Neutrophil (primary cell): ENCODE measurements around the gene CKMT2.

ENCODE experiments used
- H3K27ac ChIP-seq: fragments of 200-600 bp; sonication (generic); 2 replicates; pipeline ENCODE4 v1.5.1; 2016; ENCODE audit warnings: mild to moderate bottlenecking, moderate library complexity
- H3K27me3 ChIP-seq: fragments of 200-600 bp; sonication (generic); 2 replicates; pipeline ENCODE4 v1.6.0; 2016; ENCODE audit warnings: mild to moderate bottlenecking
- H3K36me3 ChIP-seq: fragments of 200-600 bp; sonication (generic); 2 replicates; pipeline ENCODE4 v1.5.1; 2017
- H3K4me1 ChIP-seq, 2 experiments: fragments of 200-600 bp in 1 of 2; sonication (generic) in 1 of 2; 1 replicate in 1 of 2; 2 replicates in 1 of 2; pipeline versions ENCODE4 v1.5.1 to v1.6.1; 2013 to 2016; ENCODE audit warnings: low read depth in 1 of 2, low read length in 1 of 2, mild to moderate bottlenecking in 1 of 2, moderate library complexity in 1 of 2; ENCODE audit not compliant: control insufficient read depth in 1 of 2, insufficient read depth in 1 of 2
- H3K4me3 ChIP-seq, 2 experiments: fragments of 200-600 bp in 1 of 2; sonication (generic) in 1 of 2; 1 replicate in 1 of 2; 2 replicates in 1 of 2; pipeline ENCODE4 v1.5.1; 2013 to 2016; ENCODE audit warnings: low read depth in 1 of 2, low read length in 1 of 2, mild to moderate bottlenecking in 1 of 2, moderate library complexity in 1 of 2
- H3K9me3 ChIP-seq: fragments of 200-600 bp; sonication (generic); 2 replicates; pipeline ENCODE4 v1.5.1; 2016
- CTCF ChIP-seq: fragments of 200-600 bp; sonication (generic); IDR thresholded peaks from 2 replicates; pipeline ENCODE4 v1.5.1; 2016; ENCODE audit warnings: antibody characterized with exemption

Gene CKMT2

GRCh38 chr5:81202655-81203054 is 30.5 kb upstream of the CKMT2 start:
- peaks cover 4% of the 10 kb centered on the region for H3K27me3 ChIP-seq
- no peak for TF ChIP-seq CTCF

GRCh38 chr5:81203729-81204128 is 29.4 kb upstream of the CKMT2 start:
- no peak overlapping the region for H3K27ac ChIP-seq
- H3K4me3 ChIP-seq, result no peak overlapping the region
- H3K4me1 ChIP-seq, result no peaks in the 10 kb centered on the region
- no peak for TF ChIP-seq CTCF
- H3K36me3 ChIP-seq, result no peaks in the 10 kb centered on the region
- H3K27me3 ChIP-seq, result peaks cover 4% of the 10 kb centered on the region
- H3K9me3 ChIP-seq, result no peaks in the 10 kb centered on the region

More at GRCh38 chr5:81202655-81203054, 30.5 kb upstream of the CKMT2 start:
- Histone ChIP-seq H3K4me3 (no peak overlapping the region), H3K4me1 (no peaks in the 10 kb centered on the region), H3K27ac (no peak overlapping the region), H3K9me3 (no peaks in the 10 kb centered on the region), H3K36me3 (no peaks in the 10 kb centered on the region)

- H3K27me3 ChIP-seq, result peaks cover 2% of the 10 kb centered on the region
- no peaks in the 10 kb centered on the region for H3K9me3 ChIP-seq
- no peak for TF ChIP-seq CTCF
- H3K4me3 ChIP-seq, result no peak overlapping the region
- no peak overlapping the region for H3K27ac ChIP-seq
- H3K36me3 ChIP-seq, result no peaks in the 10 kb centered on the region
- no peaks in the 10 kb centered on the region for H3K4me1 ChIP-seq
Measured at GRCh38 chr5:81204205-81204604, 28.9 kb upstream of the CKMT2 start.

- no peaks in the 10 kb centered on the region for H3K36me3 ChIP-seq
- no peaks in the 10 kb centered on the region for H3K27me3 ChIP-seq
- H3K27ac ChIP-seq, result no peak overlapping the region
- no peaks in the 10 kb centered on the region for H3K9me3 ChIP-seq
- no peaks in the 10 kb centered on the region for H3K4me1 ChIP-seq
- no peak overlapping the region for H3K4me3 ChIP-seq
- no peak for TF ChIP-seq CTCF
Measured at GRCh38 chr5:81205058-81205457, 28.1 kb upstream of the CKMT2 start.

- H3K4me1 ChIP-seq, result no peaks in the 10 kb centered on the region
- TF ChIP-seq CTCF, result no peak
- H3K4me3 ChIP-seq, result no peak overlapping the region
- no peak overlapping the region for H3K27ac ChIP-seq
- H3K36me3 ChIP-seq, result no peaks in the 10 kb centered on the region
- no peaks in the 10 kb centered on the region for H3K9me3 ChIP-seq
- H3K27me3 ChIP-seq, result no peaks in the 10 kb centered on the region
Measured at GRCh38 chr5:81207009-81207408, 26.1 kb upstream of the CKMT2 start.

GRCh38 chr5:81208904-81209303 is 24.2 kb upstream of the CKMT2 start:
- Histone ChIP-seq H3K36me3 (no peaks in the 10 kb centered on the region), H3K4me3 (no peak overlapping the region), H3K4me1 (no peaks in the 10 kb centered on the region), H3K27ac (no peak overlapping the region), H3K27me3 (no peaks in the 10 kb centered on the region), H3K9me3 (no peaks in the 10 kb centered on the region)
- no peak for TF ChIP-seq CTCF
